ENCODE measurements around the gene HSH2D. TPM values are rescaled to one million over a fixed set of nuclear protein-coding genes. Genes with fewer than 3 reads are reported as not detected.
A peak's percentile ranks its signal among the peaks of the same experiment; 100 is the strongest.

Gene HSH2D
- total and polyA plus RNA-seq, 8 donors: 2.2 to 13.2 (median 4.5) TPM

- DNase-seq (peak in 2 of 6 donors; percentile 21 to 31), FAIRE-seq (no peak), ATAC-seq (peak; percentile 64 to 80 (median 78))
- Histone ChIP-seq H3K36me3 (peaks cover 0 to 15% (median 11%) of the 10 kb centered on the region in 3 donors), H3K27me3 (no peaks in the 10 kb centered on the region), H3K27ac (no peak overlapping the region), H3K9me3 (no peaks in the 10 kb centered on the region), H3K4me3 (no peak overlapping the region), H3K4me1 (no peaks in the 10 kb centered on the region)
- intact Hi-C loops (cut with DNase I): no loop called here
- no peak for TF ChIP-seq CTCF (IDR thresholded peaks at IDR 0.05)
- WGBS, 2 donors: 25 to 34% methylated on average over 16 of the region's 16 CpGs
Observed at GRCh38 chr19:16136185-16136999, 7.1 kb upstream of the HSH2D start.

GRCh38 chr19:16139752-16140151 is 3.7 kb upstream of the HSH2D start:
- Histone ChIP-seq H3K36me3 (no peaks in the 10 kb centered on the region), H3K27ac (no peak overlapping the region), H3K9me3 (no peaks in the 10 kb centered on the region), H3K4me1 (peaks cover 0 to 5% (median 0%) of the 10 kb centered on the region in 3 donors), H3K4me3 (no peak overlapping the region), H3K27me3 (no peaks in the 10 kb centered on the region)
- 77 to 83% methylated on average over 13 of the region's 13 CpGs for WGBS, 2 donors
- TF ChIP-seq CTCF (IDR thresholded peaks at IDR 0.05): no peak
- FAIRE-seq: no peak
- DNase-seq: no peak
- intact Hi-C loops (cut with DNase I): no loop called here
- no peak for ATAC-seq

- no peak overlapping the region for H3K27ac ChIP-seq
- WGBS, 2 donors: 75 to 80% methylated on average over 4 of the region's 4 CpGs
- H3K36me3 ChIP-seq: no peaks in the 10 kb centered on the region
- DNase-seq (no peak), FAIRE-seq (no peak), ATAC-seq (no peak)
- H3K9me3 ChIP-seq: no peaks in the 10 kb centered on the region
- H3K27me3 ChIP-seq: no peaks in the 10 kb centered on the region
- TF ChIP-seq CTCF (IDR thresholded peaks at IDR 0.05): no peak
- H3K4me1 ChIP-seq: peaks cover 0 to 5% (median 0%) of the 10 kb centered on the region in 3 donors
- intact Hi-C loops (cut with DNase I): no loop called here
- H3K4me3 ChIP-seq: no peak overlapping the region
Observed at GRCh38 chr19:16141043-16141442, 2.4 kb upstream of the HSH2D start.

- Histone ChIP-seq H3K4me3 (no peak overlapping the region), H3K9me3 (no peaks in the 10 kb centered on the region), H3K4me1 (peaks cover 0 to 5% (median 0%) of the 10 kb centered on the region in 3 donors), H3K36me3 (no peaks in the 10 kb centered on the region), H3K27ac (no peak overlapping the region), H3K27me3 (no peaks in the 10 kb centered on the region)
- FAIRE-seq (no peak), ATAC-seq (no peak), DNase-seq (no peak)
- TF ChIP-seq CTCF (IDR thresholded peaks at IDR 0.05): no peak
- WGBS, 2 donors: 88 to 90% methylated on average over 9 of the region's 9 CpGs
- intact Hi-C loops (cut with DNase I): no loop called here
Observed at GRCh38 chr19:16142032-16142580, 1.4 kb upstream of the HSH2D start.

GRCh38 chr19:16144216-16144581 is 714 bp downstream of the HSH2D start:
- Histone ChIP-seq H3K9me3 (no peaks in the 10 kb centered on the region), H3K27ac (peak overlapping the region in 1 of 4 donors; percentile 55), H3K4me1 (peaks cover 0 to 5% (median 0%) of the 10 kb centered on the region in 3 donors), H3K27me3 (no peaks in the 10 kb centered on the region), H3K36me3 (peaks cover 0 to 6% (median 0%) of the 10 kb centered on the region in 3 donors), H3K4me3 (peak overlapping the region in 2 of 4 donors; percentile 40 to 49)
- WGBS, 2 donors: 49 to 67% methylated on average over 1 of the region's 1 CpG
- FAIRE-seq: no peak
- no peak for TF ChIP-seq CTCF (IDR thresholded peaks at IDR 0.05)
- intact Hi-C loops (cut with DNase I): no loop called here
- no peak for DNase-seq
- peak; percentile 8 to 36 (median 12) for ATAC-seq

Measured in pancreas (tissue), 10 donors.